ENCODE measurements around the gene COMMD1.

The COMMD1 gene

DNA sequence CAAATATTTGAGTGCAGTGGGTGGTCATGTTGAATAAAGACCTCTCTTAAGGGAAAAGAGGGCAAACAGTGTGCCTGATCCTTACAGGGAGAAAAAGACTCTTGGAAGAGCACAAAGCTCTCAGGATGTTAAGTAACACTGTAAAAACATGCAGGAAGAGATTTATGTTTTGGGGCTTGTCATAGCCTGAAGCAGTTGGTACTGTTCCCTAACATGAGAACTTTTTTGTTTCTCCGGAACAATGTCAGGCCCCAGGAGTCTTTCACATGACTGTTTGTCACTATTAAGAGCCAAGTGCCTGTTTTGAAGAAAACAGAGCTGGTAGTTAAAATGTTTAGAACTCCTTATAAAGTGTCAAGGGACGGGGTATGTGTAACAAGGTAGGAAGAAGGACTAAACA, 206.7 kb downstream of the COMMD1 start:
- no peak overlapping the region for H2AFZ ChIP-seq (ENCODE audit: low read depth, low read length)
- no peak overlapping the region for H3K4me3 ChIP-seq (ENCODE audit: low read depth in 1 of 2, low read length in 2 of 2)
- no peaks in the 10 kb centered on the region for H3K27me3 ChIP-seq (ENCODE audit: insufficient read depth, low read length, poor library complexity)
- H3K79me2 ChIP-seq (ENCODE audit: insufficient read depth, low read length) = no peaks in the 10 kb centered on the region
- TF ChIP-seq, protein P1, sequence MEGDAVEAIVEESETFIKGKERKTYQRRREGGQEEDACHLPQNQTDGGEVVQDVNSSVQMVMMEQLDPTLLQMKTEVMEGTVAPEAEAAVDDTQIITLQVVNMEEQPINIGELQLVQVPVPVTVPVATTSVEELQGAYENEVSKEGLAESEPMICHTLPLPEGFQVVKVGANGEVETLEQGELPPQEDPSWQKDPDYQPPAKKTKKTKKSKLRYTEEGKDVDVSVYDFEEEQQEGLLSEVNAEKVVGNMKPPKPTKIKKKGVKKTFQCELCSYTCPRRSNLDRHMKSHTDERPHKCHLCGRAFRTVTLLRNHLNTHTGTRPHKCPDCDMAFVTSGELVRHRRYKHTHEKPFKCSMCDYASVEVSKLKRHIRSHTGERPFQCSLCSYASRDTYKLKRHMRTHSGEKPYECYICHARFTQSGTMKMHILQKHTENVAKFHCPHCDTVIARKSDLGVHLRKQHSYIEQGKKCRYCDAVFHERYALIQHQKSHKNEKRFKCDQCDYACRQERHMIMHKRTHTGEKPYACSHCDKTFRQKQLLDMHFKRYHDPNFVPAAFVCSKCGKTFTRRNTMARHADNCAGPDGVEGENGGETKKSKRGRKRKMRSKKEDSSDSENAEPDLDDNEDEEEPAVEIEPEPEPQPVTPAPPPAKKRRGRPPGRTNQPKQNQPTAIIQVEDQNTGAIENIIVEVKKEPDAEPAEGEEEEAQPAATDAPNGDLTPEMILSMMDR (IDR thresholded peaks at IDR 0.05; ENCODE audit: borderline replicate concordance, extremely low read depth, low read length, poor library complexity, severe bottlenecking) = no peak
- no peak for TF ChIP-seq EZH2 (IDR thresholded peaks at IDR 0.05; ENCODE audit: borderline replicate concordance, low read depth, low read length, severe bottlenecking)
- no peak overlapping the region for H3K9ac ChIP-seq (ENCODE audit: low read depth, low read length)
- H3K4me2 ChIP-seq (ENCODE audit: insufficient read depth, low read length) = no peak overlapping the region
- H3K36me3 ChIP-seq (ENCODE audit: insufficient read depth, low read length) = no peaks in the 10 kb centered on the region
- no peaks in the 10 kb centered on the region for H3K9me3 ChIP-seq (ENCODE audit: insufficient read depth, low read length, severe bottlenecking)
- H4K20me1 ChIP-seq (ENCODE audit: insufficient read depth, low read length) = no peaks in the 10 kb centered on the region
- no peaks in the 10 kb centered on the region for H3K4me1 ChIP-seq (ENCODE audit: insufficient read depth, low read length)
- DNase-seq (no peak), ATAC-seq (ENCODE audit: insufficient read depth, low read depth) (no peak)
- H3K27ac ChIP-seq (ENCODE audit: low read length) = no peak overlapping the region

DNA sequence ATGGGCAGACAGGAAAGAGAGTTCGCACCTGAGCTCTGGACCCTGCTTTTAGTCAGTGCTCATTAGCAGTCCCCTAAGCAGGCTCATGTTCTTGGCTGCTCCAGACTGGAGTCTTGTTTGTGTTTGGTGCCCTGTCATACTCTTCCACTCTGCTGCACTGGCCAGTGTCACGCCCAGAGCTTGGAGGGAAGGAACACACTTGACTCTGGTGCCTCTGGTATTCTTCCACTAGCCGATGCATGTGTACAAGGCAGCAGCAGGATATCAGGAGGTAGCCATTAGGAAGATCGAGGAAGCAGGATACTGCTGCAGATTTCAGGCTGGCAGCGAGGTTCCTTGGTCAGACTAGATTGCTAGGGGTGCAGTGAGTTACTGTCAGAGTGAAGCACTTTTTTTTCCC, 209.1 kb downstream of the COMMD1 start:
- H3K4me3 ChIP-seq (ENCODE audit: low read depth in 1 of 2, low read length in 2 of 2) = no peak overlapping the region
- TF ChIP-seq EZH2 (IDR thresholded peaks at IDR 0.05; ENCODE audit: borderline replicate concordance, low read depth, low read length, severe bottlenecking) = no peak
- TF ChIP-seq, protein P1 (IDR thresholded peaks at IDR 0.05; ENCODE audit: borderline replicate concordance, extremely low read depth, low read length, poor library complexity, severe bottlenecking) = no peak
- ATAC-seq (ENCODE audit: insufficient read depth, low read depth) (no peak), DNase-seq (no peak)
- no peaks in the 10 kb centered on the region for H3K79me2 ChIP-seq (ENCODE audit: insufficient read depth, low read length)
- H3K4me2 ChIP-seq (ENCODE audit: insufficient read depth, low read length) = no peak overlapping the region
- no peak overlapping the region for H3K27ac ChIP-seq (ENCODE audit: low read length)
- H2AFZ ChIP-seq (ENCODE audit: low read depth, low read length) = no peak overlapping the region
- H4K20me1 ChIP-seq (ENCODE audit: insufficient read depth, low read length) = no peaks in the 10 kb centered on the region
- H3K27me3 ChIP-seq (ENCODE audit: insufficient read depth, low read length, poor library complexity) = no peaks in the 10 kb centered on the region
- no peaks in the 10 kb centered on the region for H3K4me1 ChIP-seq (ENCODE audit: insufficient read depth, low read length)
- no peaks in the 10 kb centered on the region for H3K36me3 ChIP-seq (ENCODE audit: insufficient read depth, low read length)
- H3K9me3 ChIP-seq (ENCODE audit: insufficient read depth, low read length, severe bottlenecking) = no peaks in the 10 kb centered on the region
- H3K9ac ChIP-seq (ENCODE audit: low read depth, low read length) = no peak overlapping the region

DNA sequence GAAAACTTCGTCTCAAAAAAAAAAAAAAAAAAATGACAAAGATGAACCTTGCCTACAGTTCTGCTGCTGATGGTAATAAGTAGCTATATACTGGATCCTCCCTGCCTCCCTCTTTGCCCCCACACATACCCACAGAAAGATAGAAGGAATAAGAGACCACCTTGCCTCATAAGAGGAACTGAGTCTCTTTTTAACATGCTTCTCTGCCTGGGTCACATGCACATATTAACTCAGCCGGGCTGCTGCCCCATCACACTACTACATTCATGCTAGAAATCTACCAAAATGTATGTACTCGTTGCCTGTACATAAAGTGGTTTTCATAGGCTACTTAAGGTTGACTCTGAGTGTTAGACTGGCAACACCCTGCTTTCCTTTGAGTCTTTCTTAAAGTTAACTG, 211.5 kb downstream of the COMMD1 start:
- H3K36me3 ChIP-seq (ENCODE audit: insufficient read depth, low read length) = no peaks in the 10 kb centered on the region
- H3K4me3 ChIP-seq (ENCODE audit: low read depth in 1 of 2, low read length in 2 of 2) = no peak overlapping the region
- no peaks in the 10 kb centered on the region for H3K9me3 ChIP-seq (ENCODE audit: insufficient read depth, low read length, severe bottlenecking)
- ATAC-seq (ENCODE audit: insufficient read depth, low read depth) = no peak
- no peak overlapping the region for H3K27ac ChIP-seq (ENCODE audit: low read length)
- H3K9ac ChIP-seq (ENCODE audit: low read depth, low read length) = no peak overlapping the region
- no peak overlapping the region for H3K4me2 ChIP-seq (ENCODE audit: insufficient read depth, low read length)
- H3K79me2 ChIP-seq (ENCODE audit: insufficient read depth, low read length) = no peaks in the 10 kb centered on the region
- no peak for TF ChIP-seq EZH2 (IDR thresholded peaks at IDR 0.05; ENCODE audit: borderline replicate concordance, low read depth, low read length, severe bottlenecking)
- TF ChIP-seq, protein P1 (IDR thresholded peaks at IDR 0.05; ENCODE audit: borderline replicate concordance, extremely low read depth, low read length, poor library complexity, severe bottlenecking) = no peak
- H4K20me1 ChIP-seq (ENCODE audit: insufficient read depth, low read length) = no peaks in the 10 kb centered on the region
- H2AFZ ChIP-seq (ENCODE audit: low read depth, low read length) = no peak overlapping the region
- DNase-seq = no peak
- H3K4me1 ChIP-seq (ENCODE audit: insufficient read depth, low read length) = no peaks in the 10 kb centered on the region
- no peaks in the 10 kb centered on the region for H3K27me3 ChIP-seq (ENCODE audit: insufficient read depth, low read length, poor library complexity)

DNA sequence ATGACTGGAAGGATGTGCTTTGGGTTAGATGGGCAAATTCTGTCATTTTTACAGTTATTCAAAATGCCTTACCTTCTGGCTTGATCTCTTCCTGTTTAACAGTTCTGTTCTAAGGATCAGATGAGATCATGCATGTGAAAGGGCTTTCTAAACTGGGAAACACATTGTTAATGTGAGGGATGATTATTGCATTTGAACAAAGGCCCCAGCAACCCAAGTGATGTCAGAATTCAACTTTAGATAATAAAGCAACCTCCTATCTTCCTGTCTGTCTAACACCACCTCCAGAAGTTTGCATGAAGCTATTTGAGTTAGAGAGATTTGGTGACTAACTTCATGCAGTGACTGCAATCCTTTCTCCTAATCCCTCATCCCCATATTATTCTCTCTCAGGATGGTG, 212.7 kb downstream of the COMMD1 start:
- no peak overlapping the region for H3K9ac ChIP-seq (ENCODE audit: low read depth, low read length)
- TF ChIP-seq, protein P1 (IDR thresholded peaks at IDR 0.05; ENCODE audit: borderline replicate concordance, extremely low read depth, low read length, poor library complexity, severe bottlenecking) = no peak
- no peak for TF ChIP-seq EZH2 (IDR thresholded peaks at IDR 0.05; ENCODE audit: borderline replicate concordance, low read depth, low read length, severe bottlenecking)
- H3K27me3 ChIP-seq (ENCODE audit: insufficient read depth, low read length, poor library complexity) = no peaks in the 10 kb centered on the region
- no peaks in the 10 kb centered on the region for H4K20me1 ChIP-seq (ENCODE audit: insufficient read depth, low read length)
- no peak overlapping the region for H2AFZ ChIP-seq (ENCODE audit: low read depth, low read length)
- ATAC-seq (ENCODE audit: insufficient read depth, low read depth) = no peak
- H3K4me1 ChIP-seq (ENCODE audit: insufficient read depth, low read length) = no peaks in the 10 kb centered on the region
- no peaks in the 10 kb centered on the region for H3K36me3 ChIP-seq (ENCODE audit: insufficient read depth, low read length)
- no peak overlapping the region for H3K27ac ChIP-seq (ENCODE audit: low read length)
- no peaks in the 10 kb centered on the region for H3K9me3 ChIP-seq (ENCODE audit: insufficient read depth, low read length, severe bottlenecking)
- no peaks in the 10 kb centered on the region for H3K79me2 ChIP-seq (ENCODE audit: insufficient read depth, low read length)
- no peak overlapping the region for H3K4me3 ChIP-seq (ENCODE audit: low read depth in 1 of 2, low read length in 2 of 2)
- no peak overlapping the region for H3K4me2 ChIP-seq (ENCODE audit: insufficient read depth, low read length)
- DNase-seq = no peak
